Measurements from ENCODE around the gene RHCG.

The RHCG gene

GRCh38 chr15:89496155-89497098 is at the start of gene RHCG:
Gene RHCG, minus strand, starts transcription at chr15:89496583. Its CDS starts 39 bp downstream, at chr15:89496544.
- Histone ChIP-seq H3K9me3 (ENCODE audit: low read length) (no peaks in the 10 kb centered on the region), H3K27ac (ENCODE audit: low read depth, low read length) (no peak within 1 kb of the TSS), H3K4me1 (ENCODE audit: insufficient read depth, low read length) (no peaks in the 10 kb centered on the region), H3K36me3 (ENCODE audit: insufficient read depth, low read length) (no peaks in the 10 kb centered on the region), H3K9ac (ENCODE audit: low read length) (no peak within 1 kb of the TSS), H3K27me3 (ENCODE audit: control insufficient read depth in 1 of 2, insufficient read depth in 2 of 2, low read length in 2 of 2) (peaks cover 14 to 38% of the 10 kb centered on the region in 2 donors), H3K4me3 (ENCODE audit: low read depth in 1 of 2, low read length in 2 of 2) (no peak within 1 kb of the TSS)

DNA sequence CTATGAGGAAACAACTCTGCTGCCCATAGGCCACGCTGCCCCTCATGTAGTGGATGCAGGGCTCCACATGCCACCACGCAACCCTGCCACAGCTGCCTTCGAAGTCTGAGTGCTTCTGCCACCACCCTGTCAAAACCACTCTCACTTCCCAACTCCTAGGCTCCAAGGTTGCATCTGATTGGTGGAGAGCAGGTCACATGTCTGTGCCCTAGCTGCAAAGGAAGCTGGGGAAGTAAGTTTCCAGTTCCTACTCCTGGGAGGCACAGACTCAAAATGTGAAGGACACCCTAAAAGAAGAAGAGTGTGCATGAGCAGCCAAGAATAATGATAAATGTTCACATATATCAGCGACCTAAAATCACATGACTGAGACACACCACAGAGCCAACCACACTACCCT is 47.0 kb upstream of the RHCG start:
- Histone ChIP-seq H3K27ac (ENCODE audit: low read depth, low read length) (no peak overlapping the region), H3K27me3 (ENCODE audit: control insufficient read depth in 1 of 2, insufficient read depth in 2 of 2, low read length in 2 of 2) (no peaks in the 10 kb centered on the region), H3K9ac (ENCODE audit: low read length) (no peak overlapping the region), H3K4me1 (ENCODE audit: insufficient read depth, low read length) (no peaks in the 10 kb centered on the region), H3K9me3 (ENCODE audit: low read length) (no peaks in the 10 kb centered on the region), H3K4me3 (ENCODE audit: low read depth in 1 of 2, low read length in 2 of 2) (no peak overlapping the region), H3K36me3 (ENCODE audit: insufficient read depth, low read length) (no peaks in the 10 kb centered on the region)

DNA sequence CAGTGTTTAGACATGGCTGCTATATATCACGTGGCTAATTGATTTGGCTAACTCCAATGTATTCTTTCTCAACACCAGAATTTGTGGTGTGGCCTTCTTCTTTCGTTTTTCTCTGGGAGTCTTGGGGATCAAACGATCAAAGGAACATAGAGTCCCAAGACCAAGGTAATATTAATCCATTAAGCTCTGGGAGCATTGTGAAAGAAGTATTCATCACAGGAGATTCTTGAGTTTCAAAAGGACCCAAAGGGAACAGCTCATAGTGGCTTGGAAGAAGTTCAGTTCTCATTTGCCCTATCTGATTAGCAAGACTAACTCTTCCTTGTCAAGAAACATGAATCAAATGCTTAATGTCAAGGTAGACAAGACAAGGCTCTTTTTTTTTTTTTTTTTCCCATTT is 46.0 kb upstream of the RHCG start:
- H3K4me1 ChIP-seq (ENCODE audit: insufficient read depth, low read length), result no peaks in the 10 kb centered on the region
- no peak overlapping the region for H3K27ac ChIP-seq (ENCODE audit: low read depth, low read length)
- H3K36me3 ChIP-seq (ENCODE audit: insufficient read depth, low read length), result no peaks in the 10 kb centered on the region
- no peaks in the 10 kb centered on the region for H3K27me3 ChIP-seq (ENCODE audit: control insufficient read depth in 1 of 2, insufficient read depth in 2 of 2, low read length in 2 of 2)
- H3K9me3 ChIP-seq (ENCODE audit: low read length), result no peaks in the 10 kb centered on the region
- no peak overlapping the region for H3K4me3 ChIP-seq (ENCODE audit: low read depth in 1 of 2, low read length in 2 of 2)
- H3K9ac ChIP-seq (ENCODE audit: low read length), result no peak overlapping the region

GRCh38 chr15:89539027-89539426 is 42.6 kb upstream of the RHCG start:
- no peak overlapping the region for H3K4me3 ChIP-seq (ENCODE audit: low read depth in 1 of 2, low read length in 2 of 2)
- H3K9ac ChIP-seq (ENCODE audit: low read length), result no peak overlapping the region
- no peaks in the 10 kb centered on the region for H3K36me3 ChIP-seq (ENCODE audit: insufficient read depth, low read length)
- no peaks in the 10 kb centered on the region for H3K4me1 ChIP-seq (ENCODE audit: insufficient read depth, low read length)
- no peaks in the 10 kb centered on the region for H3K9me3 ChIP-seq (ENCODE audit: low read length)
- no peak overlapping the region for H3K27ac ChIP-seq (ENCODE audit: low read depth, low read length)
- H3K27me3 ChIP-seq (ENCODE audit: control insufficient read depth in 1 of 2, insufficient read depth in 2 of 2, low read length in 2 of 2), result no peaks in the 10 kb centered on the region

DNA sequence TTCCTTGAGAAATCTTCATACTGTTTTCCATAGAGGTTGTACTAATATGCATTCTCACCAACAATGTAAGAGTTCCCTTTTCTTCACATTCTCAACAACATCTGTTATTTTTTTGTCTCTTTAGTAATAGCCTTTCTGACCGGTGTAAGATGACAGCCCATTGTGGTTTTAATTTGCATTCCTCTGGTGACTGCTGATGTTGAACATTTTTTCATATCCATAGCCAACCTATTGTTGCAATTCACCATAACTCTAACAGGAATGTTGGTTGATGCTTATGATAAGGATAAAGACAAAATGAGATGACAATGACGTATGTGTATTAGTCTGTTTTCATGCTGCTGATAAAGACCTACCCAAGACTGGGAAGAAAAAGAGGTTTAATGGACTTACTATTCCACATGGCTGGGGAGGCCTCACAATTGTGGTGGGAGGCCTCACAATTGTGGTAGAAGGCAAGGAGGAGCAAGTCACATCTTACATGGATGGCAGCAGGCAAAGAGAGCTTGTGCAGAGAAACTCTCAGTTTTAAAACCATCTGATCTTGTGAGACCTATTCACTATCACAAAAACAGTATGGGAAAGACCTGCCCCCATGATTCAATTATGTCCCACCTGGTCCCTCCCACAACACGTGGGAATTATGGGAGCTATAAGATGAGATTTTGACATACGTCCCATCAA is 37.6 kb upstream of the RHCG start:
- Histone ChIP-seq H3K4me3 (ENCODE audit: low read depth in 1 of 2, low read length in 2 of 2) (no peak overlapping the region), H3K27me3 (ENCODE audit: control insufficient read depth in 1 of 2, insufficient read depth in 2 of 2, low read length in 2 of 2) (no peaks in the 10 kb centered on the region), H3K36me3 (ENCODE audit: insufficient read depth, low read length) (no peaks in the 10 kb centered on the region), H3K4me1 (ENCODE audit: insufficient read depth, low read length) (no peaks in the 10 kb centered on the region), H3K9ac (ENCODE audit: low read length) (no peak overlapping the region), H3K9me3 (ENCODE audit: low read length) (no peaks in the 10 kb centered on the region), H3K27ac (ENCODE audit: low read depth, low read length) (no peak overlapping the region)

- Histone ChIP-seq H3K9ac (ENCODE audit: low read length) (no peak overlapping the region), H3K27me3 (ENCODE audit: control insufficient read depth in 1 of 2, insufficient read depth in 2 of 2, low read length in 2 of 2) (no peaks in the 10 kb centered on the region), H3K4me1 (ENCODE audit: insufficient read depth, low read length) (no peaks in the 10 kb centered on the region), H3K4me3 (ENCODE audit: low read depth in 1 of 2, low read length in 2 of 2) (no peak overlapping the region), H3K36me3 (ENCODE audit: insufficient read depth, low read length) (no peaks in the 10 kb centered on the region), H3K9me3 (ENCODE audit: low read length) (no peaks in the 10 kb centered on the region), H3K27ac (ENCODE audit: low read depth, low read length) (no peak overlapping the region)
These were observed 35.6 kb upstream of the RHCG start for GRCh38 chr15:89531796-89532537.

GRCh38 chr15:89530976-89531375 is 34.6 kb upstream of the RHCG start:
- Histone ChIP-seq H3K4me3 (ENCODE audit: low read depth in 1 of 2, low read length in 2 of 2) (no peak overlapping the region), H3K36me3 (ENCODE audit: insufficient read depth, low read length) (no peaks in the 10 kb centered on the region), H3K27ac (ENCODE audit: low read depth, low read length) (no peak overlapping the region), H3K9ac (ENCODE audit: low read length) (no peak overlapping the region), H3K9me3 (ENCODE audit: low read length) (no peaks in the 10 kb centered on the region), H3K27me3 (ENCODE audit: control insufficient read depth in 1 of 2, insufficient read depth in 2 of 2, low read length in 2 of 2) (no peaks in the 10 kb centered on the region), H3K4me1 (ENCODE audit: insufficient read depth, low read length) (no peaks in the 10 kb centered on the region)

- Histone ChIP-seq H3K27ac (ENCODE audit: low read depth, low read length) (no peak overlapping the region), H3K27me3 (ENCODE audit: control insufficient read depth in 1 of 2, insufficient read depth in 2 of 2, low read length in 2 of 2) (no peaks in the 10 kb centered on the region), H3K9ac (ENCODE audit: low read length) (no peak overlapping the region), H3K36me3 (ENCODE audit: insufficient read depth, low read length) (no peaks in the 10 kb centered on the region), H3K4me3 (ENCODE audit: low read depth in 1 of 2, low read length in 2 of 2) (no peak overlapping the region), H3K4me1 (ENCODE audit: insufficient read depth, low read length) (no peaks in the 10 kb centered on the region), H3K9me3 (ENCODE audit: low read length) (no peaks in the 10 kb centered on the region)
These were observed 32.5 kb upstream of the RHCG start for GRCh38 chr15:89528757-89529352.

GRCh38 chr15:89526601-89527441 is 30.4 kb upstream of the RHCG start:
- H3K9ac ChIP-seq (ENCODE audit: low read length), result no peak overlapping the region
- H3K27ac ChIP-seq (ENCODE audit: low read depth, low read length), result no peak overlapping the region

GRCh38 chr15:89526181-89526580 is 29.8 kb upstream of the RHCG start:
- H3K9ac ChIP-seq (ENCODE audit: low read length), result no peak overlapping the region

More at GRCh38 chr15:89526601-89527441, 30.4 kb upstream of the RHCG start:
- H3K4me3 ChIP-seq (ENCODE audit: low read depth in 1 of 2, low read length in 2 of 2), result no peak overlapping the region
- H3K9me3 ChIP-seq (ENCODE audit: low read length), result no peaks in the 10 kb centered on the region
- H3K27me3 ChIP-seq (ENCODE audit: control insufficient read depth in 1 of 2, insufficient read depth in 2 of 2, low read length in 2 of 2), result no peaks in the 10 kb centered on the region
- no peaks in the 10 kb centered on the region for H3K36me3 ChIP-seq (ENCODE audit: insufficient read depth, low read length)
- H3K4me1 ChIP-seq (ENCODE audit: insufficient read depth, low read length), result no peaks in the 10 kb centered on the region

More at GRCh38 chr15:89526181-89526580, 29.8 kb upstream of the RHCG start:
- Histone ChIP-seq H3K27me3 (ENCODE audit: control insufficient read depth in 1 of 2, insufficient read depth in 2 of 2, low read length in 2 of 2) (no peaks in the 10 kb centered on the region), H3K27ac (ENCODE audit: low read depth, low read length) (no peak overlapping the region), H3K36me3 (ENCODE audit: insufficient read depth, low read length) (no peaks in the 10 kb centered on the region), H3K4me1 (ENCODE audit: insufficient read depth, low read length) (no peaks in the 10 kb centered on the region), H3K9me3 (ENCODE audit: low read length) (no peaks in the 10 kb centered on the region), H3K4me3 (ENCODE audit: low read depth in 1 of 2, low read length in 2 of 2) (no peak overlapping the region)

Data from muscle layer of colon (tissue), 2 donors.